NK-92 (cell line): ENCODE measurements around the gene DEK.
"Not testable (repeated sequence)": the region's sequence is repeated elsewhere in the genome, so short reads cannot be mapped to it uniquely, and the experiment has no call there.

Experiments used
- DNase-seq: peaks from one replicate; lab custom pipeline; 2025; ENCODE audit not compliant: unreplicated experiment; lab: John Stamatoyannopoulos, UW

DEK gene

GRCh38 chr6:18207949-18208348, 56.4 kb downstream of the DEK start:
- no peak for DNase-seq

- no peak for DNase-seq
Measured at GRCh38 chr6:18207438-18207837, 56.9 kb downstream of the DEK start.

DNA sequence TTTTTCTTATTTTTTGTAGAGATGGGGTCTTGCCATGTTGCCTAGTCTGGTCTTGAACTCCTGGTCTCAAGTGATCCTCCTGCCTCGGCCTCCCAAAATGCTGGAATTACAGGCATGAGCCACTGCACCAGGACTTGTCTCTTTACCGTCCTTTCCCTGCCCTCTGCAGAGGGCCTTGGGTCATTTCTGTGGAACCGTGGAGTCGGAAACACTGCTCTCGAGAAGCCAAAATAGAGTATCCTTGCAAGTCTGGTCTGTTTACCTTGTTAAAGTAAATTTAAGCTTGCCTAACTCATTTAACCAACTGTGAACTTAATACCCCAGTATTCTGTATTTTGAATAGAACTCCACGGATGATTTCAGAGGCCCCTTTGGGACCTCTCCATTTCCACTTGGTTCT, 57.7 kb downstream of the DEK start:
- DNase-seq: no peak

DNA sequence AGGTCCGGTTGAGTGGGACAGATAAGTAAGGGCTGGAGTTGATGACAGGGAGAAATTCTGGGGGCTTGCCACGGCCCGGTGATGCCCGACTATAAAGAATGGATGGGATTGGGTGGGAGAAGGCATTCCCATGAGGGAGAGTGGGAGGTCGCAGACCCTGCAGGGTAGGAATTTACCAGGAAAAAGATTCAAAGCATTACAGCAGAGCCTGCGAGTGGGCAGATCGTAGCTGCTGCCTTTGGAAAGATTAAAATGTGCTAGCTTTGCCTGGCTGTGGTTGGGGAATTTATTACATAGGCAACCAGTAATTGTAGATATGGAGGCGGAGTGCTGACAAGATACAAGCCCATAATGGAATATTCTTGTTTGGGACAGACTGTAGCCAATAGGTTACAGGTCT, 59.6 kb downstream of the DEK start:
- DNase-seq: no peak

- DNase-seq: no peak
Measured at GRCh38 chr6:18203786-18204185, 60.5 kb downstream of the DEK start.

- DNase-seq: no peak
Measured at GRCh38 chr6:18192026-18192425, 72.3 kb downstream of the DEK start.

GRCh38 chr6:18189196-18189595, 75.1 kb downstream of the DEK start:
- DNase-seq: no peak

DNA sequence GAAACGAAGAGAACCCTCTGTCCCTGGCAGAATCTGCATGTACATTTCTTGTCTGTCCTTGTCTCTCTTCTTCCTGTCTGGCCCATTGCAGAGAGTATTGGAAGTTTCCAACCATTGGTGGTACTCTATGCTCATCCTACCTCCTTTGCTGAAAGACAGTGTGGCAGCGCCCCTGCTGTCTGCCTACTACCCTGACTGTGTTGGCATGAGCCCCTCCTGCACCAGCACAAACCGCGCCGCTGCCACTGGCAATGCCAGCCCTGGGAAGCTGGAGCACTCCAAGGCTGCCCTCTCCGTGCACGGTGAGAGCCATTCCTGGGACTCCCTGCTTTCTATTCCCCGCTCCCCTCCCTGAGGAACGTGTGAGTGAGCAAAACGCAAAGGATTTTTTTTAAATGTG, 76.6 kb downstream of the DEK start:
- DNase-seq: no peak

DNA sequence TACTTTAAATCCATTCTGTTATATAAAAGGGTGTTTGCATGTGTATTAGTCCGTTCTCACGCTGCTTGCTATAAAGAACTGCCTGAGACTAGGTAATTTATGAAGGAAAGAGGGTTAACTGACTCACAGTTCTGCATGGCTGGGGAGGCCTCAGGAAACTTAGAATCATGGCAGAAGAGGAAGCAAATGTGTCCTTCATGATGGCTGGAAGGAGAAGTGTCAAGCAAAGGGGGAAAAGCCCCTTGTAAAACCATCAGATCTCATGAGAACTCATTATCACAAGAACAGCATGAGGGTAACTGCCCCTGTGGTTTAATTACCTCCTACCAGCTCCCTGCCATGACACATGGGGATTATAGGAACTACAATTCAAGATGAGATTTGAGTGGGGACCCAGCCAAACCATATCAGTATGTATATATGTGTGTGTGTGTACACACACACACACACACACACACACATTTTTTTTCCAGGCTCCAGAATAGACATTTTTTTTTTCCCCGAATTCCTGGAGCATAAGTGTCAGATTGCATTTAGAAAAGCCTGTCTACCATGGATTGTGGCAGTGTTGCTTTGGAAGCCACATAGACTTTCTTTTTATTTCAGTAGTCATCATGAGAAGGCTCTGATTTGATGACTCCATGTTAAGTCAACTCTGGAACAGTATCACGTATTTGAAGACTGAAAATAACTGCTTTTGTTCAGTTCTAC, 77.6 kb downstream of the DEK start:
- no peak for DNase-seq

- DNase-seq: no peak
Measured at GRCh38 chr6:18186033-18186432, 78.3 kb downstream of the DEK start.

GRCh38 chr6:18185624-18186023, 78.7 kb downstream of the DEK start:
- DNase-seq: no peak

GRCh38 chr6:18183766-18184165, 80.6 kb downstream of the DEK start:
- DNase-seq: no peak

GRCh38 chr6:18182568-18182967, 81.8 kb downstream of the DEK start:
- DNase-seq: no peak

DNA sequence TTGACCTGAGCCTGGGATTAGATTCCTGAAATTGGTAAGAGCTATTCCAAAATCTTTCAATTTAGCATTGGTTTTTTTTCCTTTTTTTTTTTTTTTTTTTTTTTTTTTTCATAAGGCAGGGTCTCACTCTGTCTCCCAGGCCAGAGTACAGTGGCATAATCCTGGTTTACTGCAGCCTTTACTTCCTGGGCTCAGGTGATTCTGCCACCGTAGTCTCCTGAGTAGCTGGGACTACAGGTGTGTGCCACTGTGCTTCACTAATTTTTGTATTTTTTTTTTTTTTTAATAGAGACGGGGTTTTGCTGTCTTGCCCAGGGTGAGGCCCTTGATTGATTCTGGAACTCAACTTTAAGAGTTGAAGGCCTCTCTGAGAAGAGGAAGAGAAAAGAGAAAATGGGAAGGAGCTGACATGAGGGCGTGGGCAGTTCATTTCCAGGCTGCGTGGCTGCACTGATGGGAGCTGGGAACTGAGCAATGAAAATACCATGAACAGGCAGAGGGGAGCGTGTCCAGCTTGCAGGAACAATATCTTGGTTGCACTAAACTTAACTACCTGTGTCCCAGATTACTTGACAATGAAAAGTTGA, 84.5 kb downstream of the DEK start:
- DNase-seq: no peak

GRCh38 chr6:18178960-18179615, 85.2 kb downstream of the DEK start:
- DNase-seq: no peak

GRCh38 chr6:18177286-18177965, 86.9 kb downstream of the DEK start:
- DNase-seq: no peak

- not testable (repeated sequence) for DNase-seq
Measured at GRCh38 chr6:18176198-18176597, 88.1 kb downstream of the DEK start.
